H1 (cell line): ENCODE measurements around the gene SPATS2L. TPM values are rescaled to one million over a fixed set of nuclear protein-coding genes. Genes with fewer than 3 reads are reported as not detected.

Experiments used
- polyA plus RNA-seq, 7 experiments: library from polyadenylated mRNA; depleted of rRNA in 3 of 7; stranded (reverse) in 5 of 7; unstranded in 2 of 7; fragments of >200 nt in 5 of 7; fragments of 200-250 nt in 2 of 7; gene quantifications; 1 replicate in 5 of 7; 2 replicates in 1 of 7; 4 replicates in 1 of 7; pipeline versions ENCODE4 v1.2.1 to v1.2.3, GENCODE V29; 2011 to 2013; ENCODE audit warnings: missing spikeins in 2 of 7, mixed read lengths in 2 of 7
- small RNA-seq: library from polyadenylated mRNA; stranded (forward); fragments of <200 nt; extraction: miRNeasy Mini kit (QIAGEN cat#:217004); gene quantifications from one replicate; pipeline ENCODE3, GENCODE V24; 2013; ENCODE audit not compliant: insufficient read depth
- total RNA-seq: library from RNA; stranded (reverse); fragmentation: NEBNext Ultra II Directional; extraction: Animal tissue kit (Norgen Biotek cat#: 25700); gene quantifications from 2 replicates; pipeline ENCODE4 v1.2.1, GENCODE V29; 2021

Gene SPATS2L
- total and polyA plus RNA-seq, 2 of the 8 experiments (the other 6 are each of a cell fraction or from before 2014, with no cell fraction given) = 67.3 to 189 TPM

Small RNA genes lying within 50 kb of the gene (small RNA-seq; reads per million reads assigned to genes)
- not detected for gene RNY4P34

Other genes starting within 250 kb of the SPATS2L start
- gene KCTD18, start 203.4 kb downstream of the SPATS2L start, total RNA-seq = 3.1 and 3.3 TPM in 2 replicates
- gene KCTD18, start 203.4 kb downstream of the SPATS2L start, polyA plus RNA-seq (2011; rRNA removed) = 1.6 and 2.1 TPM in 2 replicates
- gene SGO2, start 219.5 kb downstream of the SPATS2L start, total RNA-seq = 29.0 and 33.2 TPM in 2 replicates
- gene SGO2, start 219.5 kb downstream of the SPATS2L start, polyA plus RNA-seq (2011; rRNA removed) = 1.6 and 2.4 TPM in 2 replicates